B cell (primary cell): ENCODE measurements around the gene ACSF2. TPM values are rescaled to one million over a fixed set of nuclear protein-coding genes. Genes with fewer than 3 reads are reported as not detected.

Source experiments
- ATAC-seq: fragments of 200-7000 bp; cut with Tn5 transposase; one replicate; pipeline ENCODE4 v1.10.0; 2021; ENCODE audit warnings: low read depth, mild to moderate bottlenecking, moderate number of reproducible peaks, moderate library complexity
- CTCF ChIA-PET: fragments of 350-600 bp; sonication (Branson Sonifier 250); formaldehyde crosslinking; loops from one replicate; lab custom pipeline; 2021; ENCODE audit warnings: antibody characterized with exemption, inconsistent platforms; lab: Charles Lee
- POLR2A ChIA-PET: fragments of 350-600 bp; sonication (Branson Sonifier 250); formaldehyde crosslinking; loops from one replicate; lab custom pipeline; 2021; ENCODE audit warnings: antibody characterized with exemption; lab: Charles Lee
- DNase-seq: peaks from one replicate; pipeline ENCODE4 v3.0.0; 2013
- H2AFZ ChIP-seq: 2 replicates; pipeline ENCODE4 v1.6.1; 2012; ENCODE audit warnings: mild to moderate bottlenecking, low read depth, low read length; ENCODE audit not compliant: insufficient read depth, poor library complexity, severe bottlenecking
- H3K27ac ChIP-seq, 2 donors: 1 replicate in 1 of 2; 2 replicates in 1 of 2; pipeline ENCODE4 v1.5.1; 2012 to 2013; ENCODE audit warnings: low read length in 2 of 2, mild to moderate bottlenecking in 2 of 2, moderate library complexity in 1 of 2
- H3K27me3 ChIP-seq, 4 experiments: fragments of 200-600 bp in 1 of 4; sonication (generic) in 1 of 4; replicated peaks in 1 of 4; 1 replicate in 2 of 4; 2 replicates in 2 of 4; pipeline versions ENCODE4 v1.6.1 to v1.7.0; 2013 to 2016; ENCODE audit warnings: low read length in 3 of 4, mild to moderate bottlenecking in 2 of 4, mixed read lengths in 1 of 4, moderate library complexity in 1 of 4; ENCODE audit not compliant: insufficient read depth in 4 of 4, control insufficient read depth in 3 of 4; ENCODE audit errors: control extremely low read depth in 1 of 4
- H3K36me3 ChIP-seq, 2 experiments: replicated peaks in 1 of 2; 1 replicate in 1 of 2; 2 replicates in 1 of 2; pipeline versions ENCODE4 v1.6.1 to v1.7.1; 2013; ENCODE audit warnings: low read length in 1 of 2; ENCODE audit not compliant: insufficient read depth in 2 of 2, control insufficient read depth in 1 of 2; ENCODE audit errors: control extremely low read depth in 1 of 2, extremely low read depth in 1 of 2
- H3K4me1 ChIP-seq, 2 donors: fragments of 200-600 bp in 1 of 2; sonication (generic) in 1 of 2; 1 replicate in 1 of 2; 2 replicates in 1 of 2; pipeline versions ENCODE4 v1.5.1 to v1.6.1; 2013 to 2017; ENCODE audit warnings: low read length in 2 of 2; ENCODE audit not compliant: control insufficient read depth in 2 of 2, insufficient read depth in 2 of 2
- H3K4me2 ChIP-seq: replicated peaks from 2 replicates; pipeline ENCODE3; 2012; ENCODE audit warnings: mild to moderate bottlenecking, low read depth, low read length; ENCODE audit not compliant: poor library complexity, severe bottlenecking
- H3K4me3 ChIP-seq, 5 experiments: fragments of 200-600 bp in 1 of 5; sonication (generic) in 1 of 5; 1 replicate in 3 of 5; 2 replicates in 2 of 5; pipeline versions ENCODE4 v1.5.1 to v1.7.0; 2011 to 2016; ENCODE audit warnings: low read length in 4 of 5, mild to moderate bottlenecking in 4 of 5, low read depth in 2 of 5, control low read depth in 1 of 5, moderate library complexity in 1 of 5; ENCODE audit not compliant: insufficient read depth in 1 of 5; ENCODE audit errors: control extremely low read depth in 1 of 5, extremely low read depth in 1 of 5
- H3K79me2 ChIP-seq: fragments of 200-600 bp; sonication (generic); one replicate; pipeline ENCODE4 v1.6.0; 2016; ENCODE audit warnings: low read length; ENCODE audit not compliant: control insufficient read depth, insufficient read depth
- H3K9ac ChIP-seq: fragments of 200-600 bp; sonication (generic); 2 replicates; pipeline ENCODE4 v1.6.1; 2017; ENCODE audit warnings: mild to moderate bottlenecking, low read length, moderate library complexity
- H3K9me3 ChIP-seq, 3 donors: one replicate each; pipeline versions ENCODE4 v1.6.1 to v1.7.1; 2013; ENCODE audit warnings: low read length in 2 of 3; ENCODE audit not compliant: control insufficient read depth in 2 of 3, insufficient read depth in 1 of 3; ENCODE audit errors: control extremely low read depth in 1 of 3
- H4K20me1 ChIP-seq: 2 replicates; pipeline ENCODE4 v1.6.0; 2012; ENCODE audit warnings: mild to moderate bottlenecking, low read length; ENCODE audit not compliant: insufficient read depth, control insufficient read depth, poor library complexity, severe bottlenecking
- H3K27ac Mint-ChIP-seq: one replicate; pipeline ENCODE4 v1.8.0; 2021; ENCODE audit warnings: mixed read lengths
- H3K27me3 Mint-ChIP-seq: one replicate; pipeline ENCODE4 v1.8.0; 2021; ENCODE audit warnings: mixed read lengths
- H3K4me1 Mint-ChIP-seq: one replicate; pipeline ENCODE4 v1.8.0; 2021; ENCODE audit warnings: mixed read lengths
- H3K4me3 Mint-ChIP-seq: one replicate; pipeline ENCODE4 v1.8.0; 2021; ENCODE audit warnings: mixed read lengths
- H3K9me3 Mint-ChIP-seq: one replicate; pipeline ENCODE4 v1.8.0; 2022; ENCODE audit warnings: mixed read lengths; ENCODE audit not compliant: insufficient read depth
- CTCF ChIP-seq: fragments of 200-600 bp; IDR thresholded peaks from one replicate; pipeline ENCODE4 v1.8.0; 2022; ENCODE audit warnings: antibody characterized with exemption, mild to moderate bottlenecking
- EZH2 ChIP-seq: IDR thresholded peaks from 2 replicates; pipeline ENCODE4 v1.6.1; 2012; ENCODE audit warnings: borderline replicate concordance, low read depth, mild to moderate bottlenecking, moderate library complexity, low read length; ENCODE audit not compliant: insufficient read depth, poor library complexity, severe bottlenecking
- WGBS: methylation state at CpG from one replicate; pipeline ENCODE4 v1.1.5; 2013; ENCODE audit warnings: missing lambda C conversion rate; ENCODE audit not compliant: insufficient coverage; 5-methylcytosine and 5-hydroxymethylcytosine counted together
- intact Hi-C: fragments of 100-400 bp; cut with micrococcal nuclease; formaldehyde crosslinking; loops from one replicate; pipeline ENCODE4 v1.10.0; 2022
- polyA plus RNA-seq: library from polyadenylated mRNA; depleted of rRNA; stranded (reverse); fragments of >200 nt; gene quantifications from 2 replicates; pipeline ENCODE4 v1.2.3, GENCODE V29; 2012
- total RNA-seq, 2 donors: library from RNA; stranded (reverse); fragments of 120-200 nt in 1 of 2; gene quantifications; 1 replicate in 1 of 2; 2 replicates in 1 of 2; pipeline versions ENCODE4 v1.2.3 to v1.2.4, GENCODE V29; 2013 to 2022

ACSF2 gene
- total and polyA plus RNA-seq, 2 donors (not counting 1 experiment from before 2014, with no cell fraction given) = 59.6 to 66.1 TPM

DNA sequence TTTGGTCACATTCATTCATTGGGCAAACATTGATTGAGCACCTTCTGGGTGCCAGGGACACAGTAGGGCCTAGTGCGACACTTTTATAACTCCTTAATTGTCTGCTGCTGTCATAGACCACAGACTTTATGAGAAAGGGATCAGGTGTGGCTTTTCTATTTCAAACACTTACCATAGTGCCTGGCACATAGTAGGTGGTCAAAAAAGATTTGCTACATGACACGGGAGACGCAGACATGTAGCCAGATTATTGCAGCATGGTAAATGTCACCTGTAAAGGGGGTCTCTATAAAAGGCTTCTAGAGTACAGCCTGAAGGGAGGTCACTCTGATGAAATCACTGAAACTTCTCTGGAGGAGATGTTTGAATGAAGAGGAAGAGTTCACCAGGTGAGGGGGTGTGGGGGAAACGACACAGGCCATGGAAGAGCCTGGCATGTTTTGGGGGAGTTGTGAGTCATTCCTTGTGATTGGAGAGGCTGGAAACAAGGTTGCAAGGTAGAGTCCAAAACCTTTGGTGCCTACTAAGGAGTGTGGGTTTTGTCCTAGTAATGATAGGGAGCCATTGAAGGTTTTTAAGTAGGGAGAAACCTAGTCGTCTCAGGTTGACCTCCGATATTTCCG lies 54.2 kb downstream of the ACSF2 start:
- Mint-ChIP-seq H3K27ac (no peak overlapping the region), H3K4me3 (peak overlapping the region; percentile 92), H3K27me3 (peaks cover 3% of the 10 kb centered on the region), H3K4me1 (peaks cover 26% of the 10 kb centered on the region), H3K9me3 (no peaks in the 10 kb centered on the region)
- no peak for ATAC-seq
- Histone ChIP-seq H4K20me1 (peaks cover 8% of the 10 kb centered on the region), H2AFZ (no peak overlapping the region), H3K36me3 (peaks cover 3 to 36% of the 10 kb centered on the region in 2 experiments), H3K27me3 (peaks cover 0 to 7% (median 0%) of the 10 kb centered on the region in 4 experiments), H3K4me3 (no peak overlapping the region), H3K4me2 (peak overlapping the region; percentile 87), H3K79me2 (no peaks in the 10 kb centered on the region), H3K4me1 (peaks cover 13 to 22% of the 10 kb centered on the region in 2 donors), H3K9ac (no peak overlapping the region), H3K27ac (no peak overlapping the region), H3K9me3 (no peaks in the 10 kb centered on the region)
- ChIA-PET CTCF (interaction anchor here (1.3 to 2.4 kb wide), 5 partner anchors 10 to 118 kb away, joined by 3 to 45 read pairs (median 10); partner anchors contain the start of gene LRRC59), POLR2A (interaction anchor here (0.8 to 1.4 kb wide), 3 partner anchors 53 to 118 kb away, joined by 3 to 8 read pairs (median 4); partner anchors contain the start of genes EME1 and MRPL27)
- no peak for TF ChIP-seq EZH2
- DNase-seq = no peak
- 100% methylated on average over 3 of the region's 7 CpGs for WGBS
- intact Hi-C loops = loop anchor here (5.0 kb wide), 1 partner anchor 217 kb away; no protein-coding TSS in a partner anchor

- Mint-ChIP-seq H3K4me3 (no peak overlapping the region), H3K9me3 (no peaks in the 10 kb centered on the region), H3K27me3 (peaks cover 3% of the 10 kb centered on the region), H3K27ac (no peak overlapping the region), H3K4me1 (peaks cover 26% of the 10 kb centered on the region)
- Histone ChIP-seq H3K4me1 (peaks cover 13 to 22% of the 10 kb centered on the region in 2 donors), H2AFZ (no peak overlapping the region), H3K36me3 (peaks cover 5 to 43% of the 10 kb centered on the region in 2 experiments), H4K20me1 (peaks cover 8% of the 10 kb centered on the region), H3K9ac (no peak overlapping the region), H3K9me3 (no peaks in the 10 kb centered on the region), H3K27me3 (peaks cover 0 to 7% (median 0%) of the 10 kb centered on the region in 4 experiments), H3K4me3 (no peak overlapping the region), H3K27ac (no peak overlapping the region), H3K79me2 (no peaks in the 10 kb centered on the region), H3K4me2 (no peak overlapping the region)
- ChIA-PET POLR2A (no interaction called here), CTCF (interaction anchor here (0.6 to 1.3 kb wide), 4 partner anchors 9 to 214 kb away, joined by 3 to 7 read pairs (median 4); no protein-coding TSS in a partner anchor)
- intact Hi-C loops = loop anchor here (5.0 kb wide), 1 partner anchor 216 kb away; no protein-coding TSS in a partner anchor
- DNase-seq (no peak), ATAC-seq (no peak)
- TF ChIP-seq EZH2 = no peak
- no peak for TF ChIP-seq CTCF
- no CpG with 5 or more reads among the region's 2 CpGs for WGBS
Observed at GRCh38 chr17:50480854-50481490, 55.0 kb downstream of the ACSF2 start.
